HepG2 (cell line): ENCODE results near the gene LAMTOR3. TPM values are rescaled to one million over a fixed set of nuclear protein-coding genes. Genes with fewer than 3 reads are reported as not detected.

Experiments used
- ATAC-seq: fragments of 200-7000 bp; cut with Tn5 transposase; 3 replicates; pipeline ENCODE4 v1.9.1; 2020; ENCODE audit warnings: mild to moderate bottlenecking, moderate library complexity
- BruUV-seq: library from RNA; stranded (reverse); fragments of 400-500 nt; replicated peaks from 2 replicates; lab custom pipeline; 2021; lab: Mats Ljungman, UMichigan
- CTCF ChIA-PET: fragments of 300-600 bp; formaldehyde crosslinking; extraction: SDS; loops from one replicate; lab custom pipeline; 2021; ENCODE audit warnings: low total read pairs, inconsistent platforms, low intra/inter-chr PET ratio; lab: Yijun Ruan, JAX
- POLR2A ChIA-PET: fragments of 350-600 bp; sonication (Branson Sonifier 250); formaldehyde crosslinking; loops from one replicate; lab custom pipeline; 2020; ENCODE audit warnings: antibody characterized with exemption, inconsistent platforms; lab: Yijun Ruan, JAX
- DNase-seq: peaks from one replicate; pipeline ENCODE4 v3.0.0-alpha.2; 2015; ENCODE audit warnings: low spot score
- FAIRE-seq: peaks from 3 replicates; lab custom pipeline; 2011; peaks lifted over from hg19 to GRCh38; lab: Jason Lieb, UNC
- H2AFZ ChIP-seq: one replicate; pipeline ENCODE4 v1.6.1; 2011; ENCODE audit warnings: low read length, inconsistent platforms
- H3K27ac ChIP-seq: fragments of 300-600 bp; 3 replicates; pipeline ENCODE4 v1.8.0; 2011; ENCODE audit warnings: mixed run types, mild to moderate bottlenecking, mixed read lengths, low read length, inconsistent platforms; ENCODE audit not compliant: insufficient read depth; ENCODE audit errors: extremely low read length
- H3K27me3 ChIP-seq, 2 experiments: fragments of 200-600 bp in 1 of 2; 2 replicates in 1 of 2; 3 replicates in 1 of 2; pipeline versions ENCODE4 v1.6.0 to v1.8.0; 2011; ENCODE audit warnings: low read length in 2 of 2, mild to moderate bottlenecking in 2 of 2, moderate library complexity in 2 of 2, inconsistent platforms in 1 of 2; ENCODE audit not compliant: insufficient read depth in 2 of 2, control insufficient read depth in 1 of 2
- H3K36me3 ChIP-seq, 2 experiments: fragments of 200-600 bp in 1 of 2; replicated peaks in 1 of 2; 2 replicates in 1 of 2; 3 replicates in 1 of 2; pipeline versions ENCODE4 v1.5.1 to v1.8.0; 2011; ENCODE audit warnings: low read length in 2 of 2, inconsistent platforms in 1 of 2; ENCODE audit not compliant: insufficient read depth in 2 of 2, control insufficient read depth in 1 of 2
- H3K4me1 ChIP-seq: 2 replicates; pipeline ENCODE4 v1.5.1; 2012; ENCODE audit warnings: low read length, inconsistent platforms; ENCODE audit not compliant: insufficient read depth
- H3K4me2 ChIP-seq: 2 replicates; pipeline ENCODE4 v1.6.0; 2011; ENCODE audit warnings: low read depth, low read length, inconsistent platforms
- H3K4me3 ChIP-seq, 3 experiments: fragments of 200-600 bp in 1 of 3; sonication (generic), shearing (Covaris generic) in 1 of 3; replicated peaks in 1 of 3; 2 replicates each; pipeline ENCODE4 v1.5.1; 2011 to 2016; ENCODE audit warnings: low read length in 3 of 3, inconsistent platforms in 2 of 3, low read depth in 2 of 3, mild to moderate bottlenecking in 2 of 3, control low read depth in 1 of 3, mixed read lengths in 1 of 3; ENCODE audit not compliant: insufficient read depth in 1 of 3
- H3K79me2 ChIP-seq: one replicate; pipeline ENCODE4 v1.6.1; 2011; ENCODE audit warnings: low read length, inconsistent platforms; ENCODE audit not compliant: insufficient read depth
- H3K9ac ChIP-seq: 2 replicates; pipeline ENCODE4 v1.6.0; 2011; ENCODE audit warnings: mild to moderate bottlenecking, low read depth, low read length, inconsistent platforms; ENCODE audit not compliant: insufficient read depth
- H3K9me3 ChIP-seq: 2 replicates; pipeline ENCODE4 v1.5.1; 2012; ENCODE audit warnings: mild to moderate bottlenecking, low read length
- H4K20me1 ChIP-seq: 2 replicates; pipeline ENCODE4 v1.6.0; 2011; ENCODE audit warnings: inconsistent platforms, mild to moderate bottlenecking, low read length, moderate library complexity; ENCODE audit not compliant: insufficient read depth
- CCAR2 ChIP-seq: fragments of 200-400 bp; formaldehyde crosslinking; optimal IDR thresholded peaks from 2 replicates; pipeline ENCODE3; 2018; ENCODE audit warnings: low read depth, mild to moderate bottlenecking, low read length, moderate library complexity
- CREB1 ChIP-seq, 2 experiments: fragments of 450-650 bp in 1 of 2; IDR thresholded peaks; 2 replicates each; pipeline ENCODE4 v1.6.1; 2016 to 2017; ENCODE audit warnings: control low read depth in 1 of 2, mild to moderate bottlenecking in 1 of 2, missing compliant biosample characterization in 1 of 2, missing genetic modification characterization in 1 of 2
- CREM ChIP-seq, 2 experiments: sonication (generic) in 1 of 2; formaldehyde crosslinking in 1 of 2; IDR thresholded peaks; 2 replicates each; pipeline versions ENCODE4 v1.4.0 to v1.6.1; 2016 to 2020; ENCODE audit warnings: antibody characterized with exemption in 1 of 2, mild to moderate bottlenecking in 1 of 2, missing genetic modification reagents in 1 of 2
- NR2F6 ChIP-seq, 2 experiments: IDR thresholded peaks; 2 replicates each; pipeline ENCODE4 v1.6.1; 2016; ENCODE audit warnings: antibody characterized with exemption in 1 of 2, mild to moderate bottlenecking in 1 of 2
- ZC3H13 ChIP-seq: sonication (generic); formaldehyde crosslinking; IDR thresholded peaks from 2 replicates; pipeline ENCODE4 v1.8.1; 2023; ENCODE audit warnings: mild to moderate bottlenecking, missing genetic modification reagents, moderate library complexity
- WGBS: methylation state at CpG from one replicate; pipeline ENCODE4 v1.1.6; 2017; ENCODE audit warnings: low lambda C conversion rate; 5-methylcytosine and 5-hydroxymethylcytosine counted together
- in situ Hi-C: cut with HindIII; loops from 2 replicates; pipeline ENCODE4 v1.10.0; 2017; ENCODE audit warnings: low pct_unique_long_range_greater_than_20kb; ENCODE audit not compliant: extremely low pct_ligation_motif_present
- intact Hi-C: fragments of 100-400 bp; cut with micrococcal nuclease; formaldehyde crosslinking; loops from one replicate; pipeline ENCODE4 v1.10.0; 2022; ENCODE audit not compliant: unreplicated experiment
- polyA plus RNA-seq, 8 experiments: library from polyadenylated mRNA; depleted of rRNA in 3 of 8; stranded (reverse) in 7 of 8; unstranded in 1 of 8; fragments of >200 nt; fragmentation: Illumina TruSeq in 4 of 8; extraction: Trizol in 4 of 8; gene quantifications; 2 replicates each; pipeline versions ENCODE4 v1.2.1 to v1.2.3, GENCODE V29; 2011 to 2016; ENCODE audit warnings: low read depth in 4 of 8, missing spikeins in 1 of 8, mixed read lengths in 1 of 8; ENCODE audit not compliant: insufficient read depth in 1 of 8
- total RNA-seq, 5 experiments: library from RNA; depleted of rRNA; stranded (reverse); fragments of >200 nt; fragmentation: Illumina TruSeq; extraction: Trizol; gene quantifications; 2 replicates each; pipeline ENCODE4 v1.2.3, GENCODE V29; 2016; ENCODE audit warnings: low read depth in 1 of 5
- TF ChIP-seq, protein P1 (sequence below): sonication (generic); formaldehyde crosslinking; IDR thresholded peaks from 2 replicates; pipeline ENCODE4 v1.4.0; 2020; ENCODE audit warnings: missing genetic modification reagents

LAMTOR3 gene
- total and polyA plus RNA-seq, 2 of the 13 experiments (the other 11 are each of a cell fraction or from before 2014, with no cell fraction given) = 47.6 to 49.1 TPM

DNA sequence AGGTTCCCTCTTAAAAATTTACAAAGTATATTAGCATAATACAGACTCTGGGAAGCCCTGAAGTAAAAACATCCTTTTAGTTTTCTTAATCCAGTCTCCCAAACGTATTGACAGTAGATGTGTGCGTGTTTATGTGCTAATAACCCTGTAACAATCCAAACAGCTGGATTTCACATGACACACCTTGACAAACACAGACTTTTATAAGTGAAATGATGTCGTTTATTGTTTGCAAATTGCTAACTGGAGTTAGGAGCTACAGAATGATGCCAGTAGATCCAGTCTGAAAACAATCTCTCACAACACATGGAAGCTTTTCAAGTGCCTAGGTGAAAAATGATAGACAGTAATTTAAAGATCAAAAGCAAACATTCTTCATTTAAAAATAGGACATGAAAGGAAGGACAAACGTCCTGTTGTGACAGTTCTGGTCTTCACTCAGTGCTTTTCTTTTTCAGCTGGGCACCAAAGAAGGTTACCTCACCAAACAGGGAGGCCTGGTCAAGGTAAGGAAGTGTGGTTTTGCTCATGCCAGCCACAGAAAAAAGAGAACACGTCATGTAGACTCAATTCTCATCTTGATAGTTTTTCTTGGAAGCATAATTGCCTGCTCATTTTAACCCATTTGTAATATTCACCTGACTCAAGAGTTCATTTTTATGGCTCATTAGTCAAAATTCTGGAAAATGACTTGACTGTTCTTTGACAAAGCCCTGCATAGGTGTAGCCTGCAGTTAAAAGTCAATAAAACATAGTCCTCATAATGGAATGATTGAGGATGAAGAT lies 32.9 kb downstream of the LAMTOR3 start (continued):
- TF ChIP-seq NR2F6 (IDR thresholded peaks at IDR 0.05) (no peak), NR2F6 (CRISPR knock-in tag; IDR thresholded peaks at IDR 0.05) (no peak), CREM (IDR thresholded peaks at IDR 0.05) (no peak), CREM (CRISPR knock-in tag; IDR thresholded peaks at IDR 0.05) (no peak), CCAR2 (no peak)
- TF ChIP-seq, protein P1, sequence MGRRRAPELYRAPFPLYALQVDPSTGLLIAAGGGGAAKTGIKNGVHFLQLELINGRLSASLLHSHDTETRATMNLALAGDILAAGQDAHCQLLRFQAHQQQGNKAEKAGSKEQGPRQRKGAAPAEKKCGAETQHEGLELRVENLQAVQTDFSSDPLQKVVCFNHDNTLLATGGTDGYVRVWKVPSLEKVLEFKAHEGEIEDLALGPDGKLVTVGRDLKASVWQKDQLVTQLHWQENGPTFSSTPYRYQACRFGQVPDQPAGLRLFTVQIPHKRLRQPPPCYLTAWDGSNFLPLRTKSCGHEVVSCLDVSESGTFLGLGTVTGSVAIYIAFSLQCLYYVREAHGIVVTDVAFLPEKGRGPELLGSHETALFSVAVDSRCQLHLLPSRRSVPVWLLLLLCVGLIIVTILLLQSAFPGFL (CRISPR knock-in tag) = no peak

DNA sequence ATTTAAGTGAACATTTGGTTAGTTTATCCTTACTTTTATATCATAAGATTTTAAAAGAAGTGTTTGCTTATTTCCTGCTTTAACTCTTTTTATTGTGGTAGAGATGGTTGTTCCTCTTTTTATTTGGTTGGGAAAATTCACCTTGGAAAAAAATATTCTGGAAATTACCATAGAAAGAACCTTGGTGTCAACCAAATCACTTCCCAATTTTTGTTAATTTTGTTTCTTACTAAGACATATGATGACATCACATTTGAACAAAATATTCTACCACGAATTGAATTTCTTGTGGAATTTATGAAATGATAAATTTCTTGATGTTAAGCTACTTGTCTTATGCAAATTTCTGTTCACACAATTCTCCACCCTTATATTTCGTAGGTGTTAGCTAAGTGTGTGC lies 33.7 kb downstream of the LAMTOR3 start:
- Histone ChIP-seq H3K36me3 (no peaks in the 10 kb centered on the region), H3K27me3 (no peaks in the 10 kb centered on the region; a peak in 1 of 5 replicates), H3K4me2 (no peak overlapping the region), H3K79me2 (no peaks in the 10 kb centered on the region), H4K20me1 (no peaks in the 10 kb centered on the region), H2AFZ (no peak overlapping the region), H3K4me3 (no peak overlapping the region), H3K9ac (no peak overlapping the region), H3K9me3 (no peaks in the 10 kb centered on the region), H3K27ac (no peak overlapping the region), H3K4me1 (no peaks in the 10 kb centered on the region)
- TF ChIP-seq ZC3H13 (CRISPR knock-in tag) (no peak), CREB1 (IDR thresholded peaks at IDR 0.05) (peak; percentile 31; the same call in 1 of the 2 replicates), CREB1 (CRISPR knock-in tag; IDR thresholded peaks at IDR 0.05) (no peak)
- BruUV-seq = no TSS peak
- FAIRE-seq = no peak
- 1% methylated on average over 2 of the region's 2 CpGs for WGBS
- no peak for DNase-seq
- intact Hi-C loops (no loop called here), in situ Hi-C loops (no loop called here)
- POLR2A ChIA-PET = no interaction called here
- ATAC-seq = no peak
- CTCF ChIA-PET = no interaction called here
